Spinal cord (tissue), 10 donors: Measurements from ENCODE around the gene BLID. TPM values are rescaled to one million over a fixed set of nuclear protein-coding genes. Genes with fewer than 3 reads are reported as not detected.

Source experiments
- DNase-seq, 6 donors: peaks; one replicate each; pipeline versions ENCODE4 v3.0.0 to v3.0.0-alpha.2; 2013 to 2015; ENCODE audit warnings: low spot score in 6 of 6, low read depth in 4 of 6
- H3K27ac ChIP-seq: one replicate; pipeline ENCODE4 v1.5.1; 2013; ENCODE audit warnings: low read depth, low read length, control low read depth
- H3K27me3 ChIP-seq: one replicate; pipeline ENCODE4 v1.6.1; 2013; ENCODE audit warnings: low read length; ENCODE audit not compliant: control insufficient read depth, insufficient read depth
- H3K36me3 ChIP-seq: one replicate; pipeline ENCODE4 v1.6.1; 2013; ENCODE audit warnings: low read length; ENCODE audit not compliant: control insufficient read depth, insufficient read depth
- H3K4me1 ChIP-seq: one replicate; pipeline ENCODE4 v1.6.1; 2013; ENCODE audit warnings: low read length; ENCODE audit not compliant: control insufficient read depth, insufficient read depth
- H3K4me3 ChIP-seq: one replicate; pipeline ENCODE4 v1.5.1; 2013; ENCODE audit warnings: low read depth, low read length, control low read depth
- H3K9me3 ChIP-seq: one replicate; pipeline ENCODE4 v1.6.1; 2013; ENCODE audit warnings: low read length; ENCODE audit not compliant: control insufficient read depth, insufficient read depth
- WGBS: methylation state at CpG from one replicate; pipeline ENCODE4 v1.1.5; 2013; ENCODE audit warnings: missing lambda C conversion rate; ENCODE audit not compliant: insufficient coverage; 5-methylcytosine and 5-hydroxymethylcytosine counted together
- polyA plus RNA-seq, 2 donors: library from polyadenylated mRNA; unstranded; fragments of 120-200 nt; gene quantifications; one replicate each; pipeline ENCODE4 v1.2.1, GENCODE V29; 2013; ENCODE audit not compliant: insufficient read length in 2 of 2
- total RNA-seq, 2 donors: library from RNA; depleted of rRNA in 1 of 2; stranded (reverse); fragments of 120-200 nt in 1 of 2; fragments of >200 nt in 1 of 2; gene quantifications; one replicate each; pipeline versions ENCODE4 v1.2.3 to v1.2.4, GENCODE V29; 2013 to 2014
- donor health status: healthy.

The BLID gene
- total and polyA plus RNA-seq, 4 donors: 5.0 to 6.2 TPM; not detected in 2

DNA sequence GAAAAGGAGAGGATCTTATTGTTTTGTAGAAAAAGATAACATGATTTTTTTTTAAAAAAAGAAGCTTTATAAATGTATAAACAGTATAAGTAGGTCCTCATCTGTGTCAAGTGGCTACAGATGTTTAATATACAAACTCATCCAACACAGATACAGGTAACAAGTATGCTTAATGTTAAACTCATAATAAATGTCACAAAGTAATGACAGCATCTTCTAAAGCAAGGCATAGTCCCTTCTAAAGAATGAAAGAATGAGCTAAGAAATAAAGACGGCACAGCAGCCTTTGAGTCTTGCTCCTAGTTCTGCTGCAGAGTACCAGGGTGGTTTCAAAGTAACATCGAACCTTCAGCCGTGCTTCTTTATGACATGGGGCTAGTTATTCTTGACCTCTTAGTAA is 28.7 kb upstream of the BLID start:
- WGBS: 100% methylated on average over 1 of the region's 3 CpGs
- Histone ChIP-seq H3K27me3 (no peaks in the 10 kb centered on the region), H3K36me3 (no peaks in the 10 kb centered on the region), H3K9me3 (no peaks in the 10 kb centered on the region), H3K27ac (no peak overlapping the region), H3K4me3 (no peak overlapping the region), H3K4me1 (no peaks in the 10 kb centered on the region)
- DNase-seq: no peak

DNA sequence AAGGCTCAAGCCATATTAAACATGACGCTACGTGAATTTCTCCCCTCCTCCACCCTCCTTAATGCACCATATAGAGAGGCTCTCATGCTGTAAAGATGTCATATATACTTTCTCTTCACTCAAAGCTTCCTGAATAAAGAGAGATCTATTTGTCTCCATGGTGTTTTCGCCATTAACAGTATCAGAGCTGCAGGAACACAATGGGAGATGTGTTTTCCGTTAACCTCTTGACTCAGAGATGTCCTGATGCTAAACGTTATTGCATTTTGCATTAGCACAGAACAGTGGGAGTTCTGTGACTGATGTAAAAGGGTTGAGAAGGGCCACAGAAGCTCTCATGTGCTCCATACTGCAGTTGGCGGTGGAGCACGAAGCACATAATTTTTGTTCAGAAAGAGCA is 25.7 kb upstream of the BLID start:
- no peak overlapping the region for H3K4me3 ChIP-seq
- H3K27ac ChIP-seq: peak overlapping the region; percentile 44

GRCh38 chr11:122140500-122140899 is 24.5 kb upstream of the BLID start:
- WGBS: no CpG with 5 or more reads among the region's 2 CpGs
- H3K4me1 ChIP-seq: no peaks in the 10 kb centered on the region
- DNase-seq: peak in 1 of 6 donors; percentile 34

More for the DNA sequence above, 25.7 kb upstream of the BLID start:
- peak in 3 of 6 donors; percentile 44 to 89 (median 76) for DNase-seq
- H3K4me1 ChIP-seq: no peaks in the 10 kb centered on the region
- H3K36me3 ChIP-seq: no peaks in the 10 kb centered on the region
- 14% methylated on average over 3 of the region's 7 CpGs for WGBS
- no peaks in the 10 kb centered on the region for H3K9me3 ChIP-seq
- H3K27me3 ChIP-seq: no peaks in the 10 kb centered on the region

GRCh38 chr11:122139595-122139866 is 23.5 kb upstream of the BLID start:
- WGBS: no CpG with 5 or more reads among the region's 1 CpG
- H3K36me3 ChIP-seq: no peaks in the 10 kb centered on the region

More at GRCh38 chr11:122140500-122140899, 24.5 kb upstream of the BLID start:
- Histone ChIP-seq H3K36me3 (no peaks in the 10 kb centered on the region), H3K27ac (no peak overlapping the region), H3K27me3 (no peaks in the 10 kb centered on the region), H3K9me3 (no peaks in the 10 kb centered on the region), H3K4me3 (no peak overlapping the region)

GRCh38 chr11:122138744-122139594 is 23.0 kb upstream of the BLID start:
- Histone ChIP-seq H3K4me3 (no peak overlapping the region), H3K4me1 (no peaks in the 10 kb centered on the region), H3K27ac (no peak overlapping the region), H3K9me3 (no peaks in the 10 kb centered on the region), H3K36me3 (no peaks in the 10 kb centered on the region), H3K27me3 (no peaks in the 10 kb centered on the region)
- WGBS: 95% methylated on average over 3 of the region's 5 CpGs
- no peak for DNase-seq

More at GRCh38 chr11:122139595-122139866, 23.5 kb upstream of the BLID start:
- H3K4me1 ChIP-seq: no peaks in the 10 kb centered on the region
- no peaks in the 10 kb centered on the region for H3K9me3 ChIP-seq
- no peak for DNase-seq
- H3K27ac ChIP-seq: no peak overlapping the region
- H3K4me3 ChIP-seq: no peak overlapping the region
- no peaks in the 10 kb centered on the region for H3K27me3 ChIP-seq

DNA sequence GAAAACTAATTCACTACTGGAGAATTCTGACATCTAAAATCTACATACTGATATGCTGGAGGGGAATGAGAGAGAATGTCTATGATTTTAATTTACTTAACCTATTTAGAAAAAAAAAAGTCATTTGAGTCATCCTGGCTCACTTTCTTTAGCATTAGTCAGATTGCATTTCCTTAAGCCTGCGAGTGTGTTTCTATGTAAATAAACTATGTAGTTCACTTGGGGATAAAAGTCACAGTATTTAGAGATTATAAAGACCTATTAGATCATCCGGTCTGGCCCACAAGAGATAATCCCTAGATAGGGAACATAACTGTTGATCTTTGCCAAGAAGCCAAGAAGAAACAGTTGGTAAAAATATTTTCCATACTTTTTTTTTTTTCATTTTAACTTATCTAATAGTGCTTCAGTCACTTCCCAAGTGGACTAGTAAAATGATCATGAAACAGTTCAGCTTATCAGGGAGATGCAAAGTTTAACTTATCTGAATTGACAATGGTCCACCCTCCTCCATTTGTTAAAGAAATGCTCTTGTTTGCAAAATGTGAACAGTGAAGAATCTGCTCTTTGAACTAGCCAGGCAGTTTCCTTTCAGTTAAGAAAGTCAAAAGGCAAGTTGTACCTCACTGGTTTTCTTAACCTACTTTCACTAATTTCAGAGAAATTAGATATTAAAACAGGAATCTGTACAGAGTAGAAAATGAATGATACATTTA is 21.2 kb upstream of the BLID start:
- Histone ChIP-seq H3K4me1 (no peaks in the 10 kb centered on the region), H3K4me3 (no peak overlapping the region), H3K27me3 (no peaks in the 10 kb centered on the region), H3K27ac (no peak overlapping the region), H3K36me3 (no peaks in the 10 kb centered on the region), H3K9me3 (no peaks in the 10 kb centered on the region)
- DNase-seq: no peak
- WGBS: no CpG with 5 or more reads among the region's 2 CpGs

DNA sequence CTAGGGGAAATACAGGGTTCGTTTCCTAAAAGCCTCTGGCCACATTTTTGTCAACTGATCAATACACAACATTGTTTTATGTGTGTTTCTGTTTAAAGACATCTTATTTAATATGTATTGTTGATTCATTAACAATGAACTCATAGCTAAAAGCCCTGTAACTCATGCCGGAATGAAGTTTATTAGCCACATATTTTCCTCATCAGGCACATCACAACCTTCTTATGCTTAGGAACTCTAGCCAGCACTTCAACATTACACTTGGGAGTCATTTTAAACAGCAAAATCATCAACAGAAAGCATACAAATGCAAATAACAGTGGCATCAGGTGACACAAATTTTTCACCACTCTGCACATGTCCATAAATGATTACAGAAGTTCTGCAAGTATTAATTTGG is 15.1 kb upstream of the BLID start:
- Histone ChIP-seq H3K4me1 (no peaks in the 10 kb centered on the region), H3K36me3 (no peaks in the 10 kb centered on the region), H3K4me3 (no peak overlapping the region), H3K27me3 (no peaks in the 10 kb centered on the region), H3K27ac (no peak overlapping the region), H3K9me3 (no peaks in the 10 kb centered on the region)
- no peak for DNase-seq
- 71% methylated on average over 1 of the region's 2 CpGs for WGBS

- Histone ChIP-seq H3K36me3 (no peaks in the 10 kb centered on the region), H3K27ac (no peak overlapping the region), H3K27me3 (no peaks in the 10 kb centered on the region), H3K4me1 (no peaks in the 10 kb centered on the region), H3K4me3 (no peak overlapping the region), H3K9me3 (no peaks in the 10 kb centered on the region)
- 100% methylated on average over 1 of the region's 5 CpGs for WGBS
- no peak for DNase-seq
These were observed 12.1 kb upstream of the BLID start for GRCh38 chr11:122128146-122128545.

GRCh38 chr11:122127020-122127419 is 11.0 kb upstream of the BLID start:
- Histone ChIP-seq H3K27ac (no peak overlapping the region), H3K27me3 (no peaks in the 10 kb centered on the region), H3K36me3 (no peaks in the 10 kb centered on the region), H3K9me3 (no peaks in the 10 kb centered on the region), H3K4me3 (no peak overlapping the region), H3K4me1 (no peaks in the 10 kb centered on the region)
- no CpG with 5 or more reads among the region's 1 CpG for WGBS
- DNase-seq: no peak
